Fibroblast of pulmonary artery (primary cell): ENCODE data around the gene CASTOR1.

Experiments
- DNase-seq: peaks from one replicate; pipeline ENCODE4 v3.0.0-alpha.2; 2010; ENCODE audit warnings: low read depth
- H3K4me3 ChIP-seq: replicated peaks from 2 replicates; pipeline ENCODE4 v1.5.1; 2011; ENCODE audit warnings: low read depth, mild to moderate bottlenecking, control low read depth, low read length, moderate library complexity
- CTCF ChIP-seq: IDR thresholded peaks from 2 replicates; pipeline ENCODE4 v1.5.1; 2011; ENCODE audit warnings: mild to moderate bottlenecking, control low read depth, low read length, inconsistent platforms; ENCODE audit errors: missing control alignments

CASTOR1 gene

GRCh38 chr22:30312053-30312452 lies 22.7 kb upstream of the CASTOR1 start:
- no peak for TF ChIP-seq CTCF
- no peak for DNase-seq
- no peak overlapping the region for H3K4me3 ChIP-seq

- peak; percentile 72 for DNase-seq
- no peak for TF ChIP-seq CTCF
- no peak overlapping the region for H3K4me3 ChIP-seq
These were observed 21.8 kb upstream of the CASTOR1 start for GRCh38 chr22:30310881-30311771.

GRCh38 chr22:30309951-30310741 lies 20.8 kb upstream of the CASTOR1 start:
- H3K4me3 ChIP-seq: no peak overlapping the region
- no peak for TF ChIP-seq CTCF
- no peak for DNase-seq

GRCh38 chr22:30308518-30309230 lies 19.4 kb upstream of the CASTOR1 start:
- DNase-seq: no peak
- no peak for TF ChIP-seq CTCF
- no peak overlapping the region for H3K4me3 ChIP-seq

- TF ChIP-seq CTCF: no peak
- no peak overlapping the region for H3K4me3 ChIP-seq
- no peak for DNase-seq
These were observed 18.8 kb upstream of the CASTOR1 start for GRCh38 chr22:30308093-30308492.

- no peak for TF ChIP-seq CTCF
- no peak overlapping the region for H3K4me3 ChIP-seq
- no peak for DNase-seq
These were observed 17.8 kb upstream of the CASTOR1 start for GRCh38 chr22:30307041-30307574.
